H1 (cell line): ENCODE measurements around the gene DAGLA. TPM values are rescaled to one million over a fixed set of nuclear protein-coding genes. Genes with fewer than 3 reads are reported as not detected.

Source experiments
- CTCF ChIA-PET: fragments of 300-600 bp; sonication (Branson Sonifier 250); formaldehyde crosslinking; loops from one replicate; lab custom pipeline; 2021; ENCODE audit not compliant: partially characterized antibody; lab: Charles Lee
- POLR2A ChIA-PET: fragments of 300-600 bp; sonication (Branson Sonifier 250); formaldehyde crosslinking; loops from one replicate; lab custom pipeline; 2021; ENCODE audit warnings: inconsistent platforms; ENCODE audit not compliant: partially characterized antibody; lab: Charles Lee
- DNase-seq, 2 experiments: peaks; one replicate each; pipeline versions ENCODE4 v3.0.0 to v3.0.0-alpha.2; 2010 to 2022; ENCODE audit warnings: low spot score in 2 of 2, low read depth in 1 of 2, mixed read lengths in 1 of 2
- FAIRE-seq: peaks from 2 replicates; lab custom pipeline; 2011; peaks lifted over from hg19 to GRCh38; lab: Jason Lieb, UNC
- H2AFZ ChIP-seq: 2 replicates; pipeline ENCODE4 v1.8.1; 2012; ENCODE audit warnings: low read length, inconsistent platforms
- H2AK5ac ChIP-seq: 2 replicates; pipeline ENCODE4 v1.6.1; 2013; ENCODE audit warnings: low read depth, low read length
- H2BK120ac ChIP-seq: replicated peaks from 2 replicates; pipeline ENCODE3; 2013; ENCODE audit warnings: low read depth, low read length, inconsistent platforms
- H2BK12ac ChIP-seq: 2 replicates; pipeline ENCODE4 v1.6.1; 2013; ENCODE audit warnings: low read depth, low read length
- H2BK15ac ChIP-seq: 2 replicates; pipeline ENCODE4 v1.6.1; 2013; ENCODE audit warnings: low read length
- H2BK20ac ChIP-seq: 2 replicates; pipeline ENCODE4 v1.6.1; 2013; ENCODE audit warnings: low read length
- H2BK5ac ChIP-seq: 2 replicates; pipeline ENCODE4 v1.6.1; 2013; ENCODE audit warnings: low read depth, low read length
- H3K14ac ChIP-seq: 2 replicates; pipeline ENCODE4 v1.6.1; 2013; ENCODE audit warnings: inconsistent platforms; ENCODE audit not compliant: insufficient read length
- H3K18ac ChIP-seq: 2 replicates; pipeline ENCODE4 v1.6.1; 2013; ENCODE audit warnings: low read length; ENCODE audit errors: extremely low read depth
- H3K23ac ChIP-seq: 2 replicates; pipeline ENCODE4 v1.6.1; 2013; ENCODE audit warnings: inconsistent platforms; ENCODE audit not compliant: insufficient read length
- H3K23me2 ChIP-seq: 2 replicates; pipeline ENCODE4 v1.6.1; 2013; ENCODE audit warnings: low read depth, low read length
- H3K27ac ChIP-seq: 2 replicates; pipeline ENCODE4 v1.6.1; 2011; ENCODE audit warnings: low read depth, low read length, inconsistent platforms
- H3K27me3 ChIP-seq, 4 experiments: replicated peaks in 1 of 4; 1 replicate in 1 of 4; 2 replicates in 3 of 4; pipeline versions ENCODE4 v1.6.1 to v1.8.1; 2011 to 2013; ENCODE audit warnings: low read length in 3 of 4, mild to moderate bottlenecking in 3 of 4, inconsistent platforms in 2 of 4, mixed read lengths in 2 of 4, moderate library complexity in 1 of 4; ENCODE audit not compliant: control insufficient read depth in 3 of 4, insufficient read depth in 3 of 4; ENCODE audit errors: extremely low read depth in 1 of 4
- H3K36me3 ChIP-seq, 4 experiments: 2 replicates each; pipeline versions ENCODE4 v1.6.1 to v1.8.1; 2011 to 2013; ENCODE audit warnings: mild to moderate bottlenecking in 4 of 4, low read length in 3 of 4, moderate library complexity in 2 of 4, control low read depth in 1 of 4, inconsistent platforms in 1 of 4; ENCODE audit not compliant: insufficient read depth in 4 of 4, control insufficient read depth in 2 of 4
- H3K4ac ChIP-seq: replicated peaks from 2 replicates; pipeline ENCODE3; 2013; ENCODE audit warnings: low read length, low read depth, mixed read lengths, inconsistent platforms; ENCODE audit not compliant: insufficient read length
- H3K4me1 ChIP-seq, 4 experiments: replicated peaks in 1 of 4; 1 replicate in 1 of 4; 2 replicates in 3 of 4; pipeline versions ENCODE4 v1.6.1 to v1.8.1; 2011 to 2013; ENCODE audit warnings: low read length in 3 of 4, inconsistent platforms in 2 of 4, mixed read lengths in 1 of 4; ENCODE audit not compliant: insufficient read depth in 4 of 4, control insufficient read depth in 3 of 4
- H3K4me2 ChIP-seq, 2 experiments: 2 replicates each; pipeline versions ENCODE4 v1.6.1 to v1.8.1; 2011 to 2013; ENCODE audit warnings: low read depth in 2 of 2, low read length in 2 of 2, control low read depth in 1 of 2, inconsistent platforms in 1 of 2, mild to moderate bottlenecking in 1 of 2; ENCODE audit not compliant: insufficient read depth in 1 of 2
- H3K4me3 ChIP-seq, 4 experiments: fragments of 200-600, 300-600 bp in 1 of 4; sonication (generic), shearing (Covaris generic), sonication (Bioruptor Twin) in 1 of 4; 2 replicates each; pipeline versions ENCODE4 v1.5.1 to v1.8.1; 2011 to 2016; ENCODE audit warnings: low read length in 4 of 4, low read depth in 3 of 4, control low read depth in 2 of 4, inconsistent platforms in 2 of 4, mild to moderate bottlenecking in 2 of 4, mixed read lengths in 1 of 4, moderate library complexity in 1 of 4; ENCODE audit not compliant: insufficient read depth in 2 of 4; ENCODE audit errors: extremely low read depth in 1 of 4
- H3K56ac ChIP-seq: replicated peaks from 2 replicates; pipeline ENCODE3; 2013; ENCODE audit warnings: low read depth, mild to moderate bottlenecking, mixed read lengths, low read length, inconsistent platforms; ENCODE audit not compliant: insufficient read length
- H3K79me1 ChIP-seq: 2 replicates; pipeline ENCODE4 v1.6.1; 2013; ENCODE audit warnings: low read depth, low read length, control low read depth
- H3K79me2 ChIP-seq, 2 experiments: 2 replicates each; pipeline versions ENCODE4 v1.6.1 to v1.8.1; 2012 to 2013; ENCODE audit warnings: low read length in 2 of 2, mild to moderate bottlenecking in 2 of 2, inconsistent platforms in 1 of 2; ENCODE audit not compliant: insufficient read depth in 2 of 2, control insufficient read depth in 1 of 2
- H3K9ac ChIP-seq, 4 experiments: replicated peaks in 1 of 4; 1 replicate in 1 of 4; 2 replicates in 3 of 4; pipeline versions ENCODE4 v1.6.1 to v1.8.1; 2011 to 2013; ENCODE audit warnings: low read depth in 3 of 4, low read length in 3 of 4, control low read depth in 2 of 4, mild to moderate bottlenecking in 2 of 4, moderate library complexity in 2 of 4, inconsistent platforms in 1 of 4; ENCODE audit errors: extremely low read depth in 1 of 4
- H3K9me3 ChIP-seq, 2 experiments: 2 replicates each; pipeline versions ENCODE4 v1.6.1 to v1.8.1; 2012 to 2013; ENCODE audit warnings: mild to moderate bottlenecking in 2 of 2, moderate library complexity in 2 of 2, control low read depth in 1 of 2, inconsistent platforms in 1 of 2, low read depth in 1 of 2, low read length in 1 of 2, mixed read lengths in 1 of 2; ENCODE audit not compliant: insufficient read depth in 2 of 2
- H4K20me1 ChIP-seq, 2 experiments: replicated peaks in 1 of 2; 2 replicates each; pipeline versions ENCODE3 to v1.8.1; 2011 to 2013; ENCODE audit warnings: inconsistent platforms in 2 of 2, low read length in 2 of 2, mild to moderate bottlenecking in 1 of 2; ENCODE audit not compliant: insufficient read depth in 2 of 2, control insufficient read depth in 1 of 2
- H4K5ac ChIP-seq: 2 replicates; pipeline ENCODE4 v1.6.1; 2013; ENCODE audit warnings: low read length, low read depth, mixed read lengths, inconsistent platforms; ENCODE audit not compliant: insufficient read length
- H4K8ac ChIP-seq: 2 replicates; pipeline ENCODE4 v1.8.0; 2013; ENCODE audit warnings: mild to moderate bottlenecking, moderate library complexity, low read length, inconsistent platforms; ENCODE audit not compliant: insufficient read depth; ENCODE audit errors: extremely low read depth
- H4K91ac ChIP-seq: replicated peaks from 2 replicates; pipeline ENCODE3; 2013; ENCODE audit warnings: low read length, mixed read lengths, inconsistent platforms; ENCODE audit not compliant: insufficient read length
- ATF2 ChIP-seq: IDR thresholded peaks from 2 replicates; pipeline ENCODE4 v1.6.1; 2012; ENCODE audit warnings: low read length, inconsistent platforms
- CEBPB ChIP-seq: IDR thresholded peaks from 2 replicates; pipeline ENCODE4 v1.6.1; 2012; ENCODE audit warnings: low read depth, low read length
- CHD2 ChIP-seq: IDR thresholded peaks from 2 replicates; pipeline ENCODE4 v1.6.1; 2012; ENCODE audit warnings: low read length, improper control_type of control experiment
- GTF2F1 ChIP-seq: IDR thresholded peaks from 2 replicates; pipeline ENCODE4 v1.6.1; 2012; ENCODE audit warnings: low read depth, low read length, improper control_type of control experiment, borderline replicate concordance
- HDAC2 ChIP-seq, 2 experiments: fragments of 300-600 bp in 1 of 2; sonication (generic) in 1 of 2; IDR thresholded peaks; 2 replicates each; pipeline ENCODE4 v1.6.1; 2011 to 2012; ENCODE audit warnings: low read depth in 2 of 2, low read length in 2 of 2, mild to moderate bottlenecking in 2 of 2, moderate library complexity in 2 of 2, borderline replicate concordance in 1 of 2, inconsistent platforms in 1 of 2
- NRF1 ChIP-seq: IDR thresholded peaks from 2 replicates; pipeline ENCODE4 v1.6.1; 2011; ENCODE audit warnings: mild to moderate bottlenecking, low read depth, low read length, improper control_type of control experiment
- PHF8 ChIP-seq: fragments of 200-600 bp; sonication (generic); conservative IDR thresholded peaks from 2 replicates; pipeline ENCODE4 v1.7.1; 2012; ENCODE audit warnings: low read depth, mild to moderate bottlenecking, inconsistent platforms, low read length, moderate library complexity
- POLR2A ChIP-seq, 2 experiments: IDR thresholded peaks; 1 replicate in 1 of 2; 2 replicates in 1 of 2; pipeline ENCODE4 v1.6.1; 2011; ENCODE audit warnings: low read depth in 2 of 2, low read length in 2 of 2, mild to moderate bottlenecking in 2 of 2; ENCODE audit errors: control extremely low read depth in 1 of 2
- RBBP5 ChIP-seq: IDR thresholded peaks from 2 replicates; pipeline ENCODE4 v1.7.1; 2012; ENCODE audit warnings: low read depth, mild to moderate bottlenecking, inconsistent platforms, low read length, moderate library complexity, borderline replicate concordance
- RFX5 ChIP-seq: IDR thresholded peaks from 2 replicates; pipeline ENCODE4 v1.6.1; 2011; ENCODE audit warnings: low read depth, low read length, improper control_type of control experiment, borderline replicate concordance
- SP4 ChIP-seq: IDR thresholded peaks from 2 replicates; pipeline ENCODE4 v1.6.1; 2012; ENCODE audit warnings: low read length, inconsistent platforms
- SRF ChIP-seq: IDR thresholded peaks from 2 replicates; pipeline ENCODE4 v1.6.1; 2011; ENCODE audit warnings: mild to moderate bottlenecking, low read depth, low read length, moderate library complexity
- WGBS, 2 experiments: shearing (Covaris generic) in 1 of 2; methylation state at CpG; one replicate each; pipeline versions ENCODE4 v1.1.6 to v1.1.7; 2013 to 2015; ENCODE audit warnings: low lambda C conversion rate in 2 of 2, mixed read lengths in 2 of 2, inconsistent platforms in 1 of 2, low coverage in 1 of 2, missing lambda C conversion rate in 1 of 2; ENCODE audit not compliant: insufficient replicate concordance in 2 of 2, insufficient coverage in 1 of 2, insufficient read length in 1 of 2; ENCODE audit errors: extremely low coverage in 1 of 2, missing lambda C conversion rate in 1 of 2; 5-methylcytosine and 5-hydroxymethylcytosine counted together
- polyA plus RNA-seq, 7 experiments: library from polyadenylated mRNA; depleted of rRNA in 3 of 7; stranded (reverse) in 5 of 7; unstranded in 2 of 7; fragments of >200 nt in 5 of 7; fragments of 200-250 nt in 2 of 7; gene quantifications; 1 replicate in 5 of 7; 2 replicates in 1 of 7; 4 replicates in 1 of 7; pipeline versions ENCODE4 v1.2.1 to v1.2.3, GENCODE V29; 2011 to 2013; ENCODE audit warnings: missing spikeins in 2 of 7, mixed read lengths in 2 of 7
- total RNA-seq: library from RNA; stranded (reverse); fragmentation: NEBNext Ultra II Directional; extraction: Animal tissue kit (Norgen Biotek cat#: 25700); gene quantifications from 2 replicates; pipeline ENCODE4 v1.2.1, GENCODE V29; 2021

The DAGLA gene
- total and polyA plus RNA-seq, 2 of the 8 experiments (the other 6 are each of a cell fraction or from before 2014, with no cell fraction given), result 3.6 to 6.6 TPM

DNA sequence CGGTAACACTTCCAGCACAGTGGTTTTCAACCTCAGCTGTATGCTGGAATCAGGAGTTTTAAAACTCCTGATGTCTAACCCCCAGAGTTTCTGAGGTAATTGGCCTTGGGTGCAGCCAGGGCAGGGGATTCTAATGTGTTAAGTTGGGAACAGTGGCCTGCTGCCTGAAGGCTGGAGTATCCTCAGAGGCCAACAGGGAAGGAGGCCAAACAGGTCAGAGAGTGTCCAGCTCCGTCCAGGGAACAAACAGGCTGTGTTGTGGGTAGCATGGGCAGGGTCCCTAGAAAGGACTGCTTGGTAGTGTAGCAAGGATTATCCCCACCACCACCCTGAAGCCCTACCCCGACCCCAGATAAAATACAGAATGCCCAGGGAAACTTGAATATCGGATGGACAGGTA is 10.8 kb upstream of the DAGLA start:
- H3K4me3 ChIP-seq, result no peak overlapping the region
- H4K20me1 ChIP-seq, result no peaks in the 10 kb centered on the region
- no peak overlapping the region for H3K23ac ChIP-seq
- H3K36me3 ChIP-seq, result no peaks in the 10 kb centered on the region
- H4K5ac ChIP-seq, result no peak overlapping the region
- no peaks in the 10 kb centered on the region for H3K79me2 ChIP-seq
- no peak overlapping the region for H2BK20ac ChIP-seq
- H3K79me1 ChIP-seq, result no peaks in the 10 kb centered on the region
- no peak overlapping the region for H2BK120ac ChIP-seq
- FAIRE-seq (no peak), DNase-seq (no peak)
- CTCF ChIA-PET, result interaction anchor here (1.1 to 5.1 kb wide), 8 partner anchors 9 to 192 kb away, joined by 3 to 27 read pairs (median 4); no protein-coding TSS in a partner anchor
- no peaks in the 10 kb centered on the region; a peak in 1 of 7 replicates for H3K27me3 ChIP-seq
- no peak overlapping the region for H2AFZ ChIP-seq
- no peak overlapping the region for H2BK5ac ChIP-seq
- H3K27ac ChIP-seq, result no peak overlapping the region
- WGBS, 2 experiments, result 89% methylated on average over 4 of the region's 4 CpGs; no CpG with 5 or more reads in 1 of the 2 experiments
- POLR2A ChIA-PET, result interaction anchor here (1.4 kb wide), 1 partner anchor 31 kb away, joined by 3 read pairs; no protein-coding TSS in a partner anchor
- H3K4me1 ChIP-seq, result peaks cover 0 to 3% (median under 1%) of the 10 kb centered on the region in 4 experiments; a peak in 2 of 7 replicates
- no peak overlapping the region for H3K56ac ChIP-seq
- H3K9me3 ChIP-seq, result no peaks in the 10 kb centered on the region
- H3K23me2 ChIP-seq, result peaks cover 10% of the 10 kb centered on the region; the same call in 1 of the 2 replicates
- H3K4ac ChIP-seq, result no peak overlapping the region
- H3K9ac ChIP-seq, result no peak overlapping the region
- no peak overlapping the region for H2AK5ac ChIP-seq
- H3K14ac ChIP-seq, result no peak overlapping the region
- no peak overlapping the region for H3K4me2 ChIP-seq
- H4K91ac ChIP-seq, result no peak overlapping the region
- H2BK15ac ChIP-seq, result no peak overlapping the region
- no peak overlapping the region for H4K8ac ChIP-seq
- no peak overlapping the region; the same call in 1 of the 2 replicates for H3K18ac ChIP-seq
- H2BK12ac ChIP-seq, result 0 out of 2 replicates have a peak overlapping the region, but pooled peaks have one; percentile 39
- TF ChIP-seq HDAC2 (IDR thresholded peaks at IDR 0.05; ENCODE audit: borderline replicate concordance in 1 of 2, low read depth in 2 of 2, low read length in 2 of 2) (no peak), CEBPB (no peak), PHF8 (no peak), GTF2F1 (no peak), POLR2A (IDR thresholded peaks at IDR 0.05; ENCODE audit: control extremely low read depth in 1 of 2, low read depth in 2 of 2, low read length in 2 of 2) (no peak), SRF (no peak), RFX5 (no peak), SP4 (no peak), NRF1 (no peak), ATF2 (no peak), CHD2 (no peak), RBBP5 (no peak)
